GM12878 (cell line): ENCODE results near the gene TSFM. TPM values are rescaled to one million over a fixed set of nuclear protein-coding genes. Genes with fewer than 3 reads are reported as not detected.

Experiments used
- CEBPZ ChIP-seq: fragments of 150-350 bp; IDR thresholded peaks from 2 replicates; pipeline ENCODE4 v1.6.1; 2016; ENCODE audit warnings: low read depth, low read length
- CTCF ChIP-seq, 3 experiments: IDR thresholded peaks in 2 of 3; conservative IDR thresholded peaks in 1 of 3; 2 replicates each; pipeline ENCODE4 v1.5.1; 2011; ENCODE audit warnings: low read depth in 3 of 3, low read length in 3 of 3, mild to moderate bottlenecking in 3 of 3, control low read depth in 2 of 3, moderate library complexity in 2 of 3, inconsistent platforms in 1 of 3, mixed read lengths in 1 of 3; ENCODE audit not compliant: control insufficient read depth in 2 of 3, insufficient read depth in 1 of 3; ENCODE audit errors: extremely low read depth in 1 of 3
- CUX1 ChIP-seq: IDR thresholded peaks from 2 replicates; pipeline ENCODE4 v1.6.1; 2012; ENCODE audit warnings: improper control_type of control experiment, low read depth, low read length; ENCODE audit not compliant: insufficient replicate concordance
- EED ChIP-seq: sonication (generic); IDR thresholded peaks from 2 replicates; pipeline ENCODE4 v1.6.1; 2016; ENCODE audit warnings: antibody characterized with exemption, low read depth
- ELK1 ChIP-seq: IDR thresholded peaks from 2 replicates; pipeline ENCODE4 v1.6.1; 2012; ENCODE audit warnings: low read depth, low read length, improper control_type of control experiment
- IKZF1 ChIP-seq: fragments of 450-650 bp; conservative IDR thresholded peaks from 2 replicates; pipeline ENCODE4 v1.6.1; 2017; ENCODE audit warnings: antibody characterized with exemption, mild to moderate bottlenecking
- MTA3 ChIP-seq: IDR thresholded peaks from 2 replicates; pipeline ENCODE4 v1.6.1; 2012; ENCODE audit warnings: low read length, inconsistent platforms, borderline replicate concordance
- NFIC ChIP-seq: IDR thresholded peaks from 2 replicates; pipeline ENCODE4 v1.6.1; 2012; ENCODE audit warnings: low read depth, mild to moderate bottlenecking, inconsistent platforms, low read length, moderate library complexity
- NR2C1 ChIP-seq: fragments of 450-650 bp; IDR thresholded peaks from 2 replicates; pipeline ENCODE4 v1.6.1; 2017; ENCODE audit warnings: antibody characterized with exemption, mild to moderate bottlenecking, moderate library complexity
- PKNOX1 ChIP-seq: fragments of 450-650 bp; IDR thresholded peaks from 2 replicates; pipeline ENCODE4 v1.6.1; 2016; ENCODE audit warnings: mild to moderate bottlenecking
- POLR2AphosphoS2 ChIP-seq: IDR thresholded peaks from 2 replicates; pipeline ENCODE4 v1.6.1; 2011; ENCODE audit warnings: low read depth, mild to moderate bottlenecking, low read length, improper control_type of control experiment, moderate library complexity
- RCOR1 ChIP-seq: conservative IDR thresholded peaks from 2 replicates; pipeline ENCODE4 v1.6.1; 2012; ENCODE audit warnings: low read depth, low read length, improper control_type of control experiment
- SMARCA5 ChIP-seq: fragments of 450-650 bp; IDR thresholded peaks from 2 replicates; pipeline ENCODE4 v1.6.1; 2017; ENCODE audit warnings: mild to moderate bottlenecking
- SRF ChIP-seq, 2 experiments: IDR thresholded peaks; 2 replicates each; pipeline ENCODE4 v1.6.1; 2011; ENCODE audit warnings: low read depth in 2 of 2, low read length in 2 of 2, mild to moderate bottlenecking in 1 of 2, moderate library complexity in 1 of 2
- TAF1 ChIP-seq: IDR thresholded peaks from 2 replicates; pipeline ENCODE4 v1.6.1; 2011; ENCODE audit warnings: mild to moderate bottlenecking, low read depth, low read length, borderline replicate concordance
- polyA plus RNA-seq, 11 experiments: library from polyadenylated mRNA; depleted of rRNA in 4 of 11; unstranded in 6 of 11; stranded (reverse) in 5 of 11; fragments of >200 nt; fragmentation: Nextera tagmentation in 4 of 11; fragmentation: Illumina TruSeq in 1 of 11; extraction: Ambion mirVana in 4 of 11; extraction: Trizol in 1 of 11; gene quantifications; 1 replicate in 1 of 11; 2 replicates in 10 of 11; pipeline versions ENCODE4 v1.2.1 to v1.2.3, GENCODE V29; 2011 to 2016; ENCODE audit warnings: inconsistent platforms in 2 of 11, missing spikeins in 2 of 11, low read depth in 1 of 11
- total RNA-seq, 4 experiments: library from RNA; depleted of rRNA in 3 of 4; stranded (reverse); fragments of >200 nt in 3 of 4; fragmentation: Illumina TruSeq in 1 of 4; extraction: Trizol in 1 of 4; gene quantifications; 2 replicates each; pipeline versions ENCODE4 v1.2.1 to v1.2.3, GENCODE V29; 2013 to 2021

Gene TSFM
- total and polyA plus RNA-seq, 10 of the 15 experiments (the other 5 are each of a cell fraction or from before 2014, with no cell fraction given) = 36.7 to 132 (median 45.6) TPM

- TF ChIP-seq RCOR1 = no peak
- TF ChIP-seq EED = peak; percentile 77
- no peak for TF ChIP-seq SRF (IDR thresholded peaks at IDR 0.05; ENCODE audit: low read depth in 2 of 2, low read length in 2 of 2)
- TF ChIP-seq SMARCA5 = no peak
- no peak for TF ChIP-seq NFIC
- TF ChIP-seq NR2C1 = no peak
- TF ChIP-seq CEBPZ = no peak
- TF ChIP-seq IKZF1 = peak; percentile 53
- TF ChIP-seq CTCF (IDR thresholded peaks at IDR 0.05 in 2 of 3, conservative IDR thresholded peaks at IDR 0.05 in 1 of 3; ENCODE audit: control insufficient read depth in 2 of 3, extremely low read depth in 1 of 3, insufficient read depth in 1 of 3, low read depth in 3 of 3, low read length in 3 of 3) = no peak
- no peak for TF ChIP-seq TAF1
- no peak for TF ChIP-seq CUX1
- TF ChIP-seq PKNOX1 = no peak
- TF ChIP-seq POLR2AphosphoS2 = no peak
- no peak for TF ChIP-seq MTA3
- no peak for TF ChIP-seq ELK1
Observed at GRCh38 chr12:57832966-57833365, 50.4 kb downstream of the TSFM start (continued).
